CD14-positive monocyte (primary cell): ENCODE measurements around the gene TRPM8. TPM values are rescaled to one million over a fixed set of nuclear protein-coding genes. Genes with fewer than 3 reads are reported as not detected.

ENCODE experiments used
- DNase-seq, 3 donors: peaks; one replicate each; pipeline ENCODE4 v3.0.0-alpha.2; 2011 to 2022
- H2AFZ ChIP-seq: 2 replicates; pipeline ENCODE4 v1.6.0; 2012; ENCODE audit warnings: mild to moderate bottlenecking, low read depth, low read length, inconsistent platforms; ENCODE audit not compliant: insufficient read depth, poor library complexity, severe bottlenecking
- H3K27ac ChIP-seq, 2 donors: 1 replicate in 1 of 2; 2 replicates in 1 of 2; pipeline ENCODE4 v1.5.1; 2012 to 2013; ENCODE audit warnings: low read length in 2 of 2, control low read depth in 1 of 2, inconsistent platforms in 1 of 2, low read depth in 1 of 2, mild to moderate bottlenecking in 1 of 2
- H3K27me3 ChIP-seq, 2 donors: one replicate each; pipeline versions ENCODE4 v1.6.0 to v1.6.1; 2011 to 2013; ENCODE audit warnings: low read length in 2 of 2; ENCODE audit not compliant: control insufficient read depth in 2 of 2, insufficient read depth in 2 of 2
- H3K36me3 ChIP-seq, 2 donors: replicated peaks in 1 of 2; 1 replicate in 1 of 2; 2 replicates in 1 of 2; pipeline versions ENCODE4 v1.5.1 to v1.6.1; 2012 to 2013; ENCODE audit warnings: low read length in 2 of 2, control low read depth in 1 of 2, inconsistent platforms in 1 of 2, mild to moderate bottlenecking in 1 of 2; ENCODE audit not compliant: insufficient read depth in 2 of 2, control insufficient read depth in 1 of 2
- H3K4me1 ChIP-seq, 2 donors: 1 replicate in 1 of 2; 2 replicates in 1 of 2; pipeline versions ENCODE4 v1.5.1 to v1.6.1; 2012 to 2013; ENCODE audit warnings: low read length in 2 of 2, control low read depth in 1 of 2, inconsistent platforms in 1 of 2, mild to moderate bottlenecking in 1 of 2, moderate library complexity in 1 of 2; ENCODE audit not compliant: insufficient read depth in 2 of 2, control insufficient read depth in 1 of 2
- H3K4me2 ChIP-seq: replicated peaks from 2 replicates; pipeline ENCODE3; 2012; ENCODE audit warnings: low read length, moderate library complexity, mild to moderate bottlenecking; ENCODE audit not compliant: poor library complexity, severe bottlenecking; ENCODE audit errors: extremely low read depth
- H3K4me3 ChIP-seq, 3 experiments: fragments of 200-600 bp in 1 of 3; sonication (generic) in 1 of 3; replicated peaks in 1 of 3; 1 replicate in 2 of 3; 2 replicates in 1 of 3; pipeline ENCODE4 v1.5.1; 2011 to 2013; ENCODE audit warnings: low read length in 3 of 3, mild to moderate bottlenecking in 3 of 3, control low read depth in 2 of 3, low read depth in 2 of 3, inconsistent platforms in 1 of 3, moderate library complexity in 1 of 3
- H3K79me2 ChIP-seq: 2 replicates; pipeline ENCODE4 v1.6.0; 2012; ENCODE audit warnings: mild to moderate bottlenecking, control low read depth, inconsistent platforms, low read length, moderate library complexity; ENCODE audit not compliant: insufficient read depth
- H3K9ac ChIP-seq: 2 replicates; pipeline ENCODE4 v1.6.0; 2017; ENCODE audit warnings: low read length, mild to moderate bottlenecking; ENCODE audit not compliant: insufficient read depth, poor library complexity, severe bottlenecking
- H3K9me3 ChIP-seq, 2 donors: replicated peaks in 1 of 2; 1 replicate in 1 of 2; 2 replicates in 1 of 2; pipeline versions ENCODE4 v1.5.1 to v1.6.1; 2012 to 2013; ENCODE audit warnings: low read length in 2 of 2, control low read depth in 1 of 2; ENCODE audit not compliant: control insufficient read depth in 1 of 2, insufficient read depth in 1 of 2
- H4K20me1 ChIP-seq: 2 replicates; pipeline ENCODE4 v1.6.0; 2012; ENCODE audit warnings: mild to moderate bottlenecking, low read length, control low read depth, moderate library complexity; ENCODE audit not compliant: insufficient read depth
- H3K27ac Mint-ChIP-seq, 7 donors: one replicate each; pipeline ENCODE4 v1.8.0; 2020; ENCODE audit warnings: mild to moderate bottlenecking in 7 of 7, mixed read lengths in 7 of 7, moderate library complexity in 6 of 7, inconsistent platforms in 2 of 7
- H3K27me3 Mint-ChIP-seq, 3 donors: one replicate each; pipeline ENCODE4 v1.8.0; 2021 to 2022; ENCODE audit warnings: low read depth in 3 of 3, mild to moderate bottlenecking in 3 of 3, mixed read lengths in 3 of 3, moderate library complexity in 3 of 3, inconsistent platforms in 1 of 3
- H3K36me3 Mint-ChIP-seq, 2 donors: one replicate each; pipeline ENCODE4 v1.8.0; 2020; ENCODE audit warnings: mixed read lengths in 2 of 2, inconsistent platforms in 1 of 2, mild to moderate bottlenecking in 1 of 2
- H3K4me1 Mint-ChIP-seq: one replicate; pipeline ENCODE4 v1.8.0; 2020; ENCODE audit warnings: mild to moderate bottlenecking, mixed read lengths
- H3K4me3 Mint-ChIP-seq, 2 donors: one replicate each; pipeline ENCODE4 v1.8.0; 2020; ENCODE audit warnings: mild to moderate bottlenecking in 2 of 2, mixed read lengths in 2 of 2, moderate library complexity in 1 of 2
- H3K9me3 Mint-ChIP-seq, 7 donors: one replicate each; pipeline ENCODE4 v1.8.0; 2020 to 2022; ENCODE audit warnings: mixed read lengths in 7 of 7, mild to moderate bottlenecking in 6 of 7, moderate library complexity in 6 of 7, inconsistent platforms in 2 of 7
- CTCF ChIP-seq: fragments of 200-600 bp; IDR thresholded peaks from one replicate; pipeline ENCODE4 v1.8.0; 2022; ENCODE audit warnings: antibody characterized with exemption, mild to moderate bottlenecking
- WGBS: methylation state at CpG from one replicate; pipeline ENCODE4 v1.1.5; 2013; ENCODE audit warnings: missing lambda C conversion rate; ENCODE audit not compliant: insufficient coverage; 5-methylcytosine and 5-hydroxymethylcytosine counted together
- intact Hi-C, 2 donors: fragments of 100-400 bp; cut with micrococcal nuclease; formaldehyde crosslinking; loops; one replicate each; pipeline versions ENCODE4 v1.15.0 to v1.15.1; 2023
- polyA plus RNA-seq, 3 donors: library from polyadenylated mRNA; depleted of rRNA in 1 of 3; unstranded in 2 of 3; stranded (reverse) in 1 of 3; fragments of 300-500 nt in 2 of 3; fragments of >200 nt in 1 of 3; fragmentation: Illumina TruSeq in 2 of 3; gene quantifications; 1 replicate in 2 of 3; 2 replicates in 1 of 3; pipeline ENCODE4 v1.2.3, GENCODE V29; 2012 to 2021

Gene TRPM8
- polyA plus RNA-seq, 3 donors, result not detected

- Histone ChIP-seq H3K36me3 (no peaks in the 10 kb centered on the region), H3K9ac (no peak overlapping the region), H3K4me1 (no peaks in the 10 kb centered on the region), H3K4me3 (no peak overlapping the region), H3K27ac (no peak overlapping the region), H3K79me2 (no peaks in the 10 kb centered on the region), H2AFZ (no peak overlapping the region), H3K4me2 (no peak overlapping the region), H4K20me1 (no peaks in the 10 kb centered on the region), H3K9me3 (peaks cover 4 to 12% of the 10 kb centered on the region in 2 donors), H3K27me3 (no peaks in the 10 kb centered on the region)
- 100% methylated on average over 1 of the region's 2 CpGs for WGBS
- peaks cover 7 to 25% (median 14%) of the 10 kb centered on the region in 7 donors for H3K9me3 Mint-ChIP-seq
- no peak for DNase-seq
- peaks cover 0 to 9% (median 0%) of the 10 kb centered on the region in 3 donors for H3K27me3 Mint-ChIP-seq
- no peaks in the 10 kb centered on the region for H3K4me1 Mint-ChIP-seq
- H3K36me3 Mint-ChIP-seq, result no peaks in the 10 kb centered on the region
- H3K4me3 Mint-ChIP-seq, result no peak overlapping the region
- TF ChIP-seq CTCF, result no peak
- intact Hi-C loops, result no loop called here
- no peak overlapping the region for H3K27ac Mint-ChIP-seq
These were observed 121.1 kb downstream of the TRPM8 start for GRCh38 chr2:234038076-234038802.

GRCh38 chr2:234044157-234044556 lies 127.0 kb downstream of the TRPM8 start:
- H3K9me3 Mint-ChIP-seq, result peaks cover 0 to 2% (median 0%) of the 10 kb centered on the region in 7 donors
- Histone ChIP-seq H3K4me3 (no peak overlapping the region), H3K9ac (no peak overlapping the region), H3K9me3 (no peaks in the 10 kb centered on the region), H2AFZ (no peak overlapping the region), H3K4me2 (no peak overlapping the region), H3K27me3 (no peaks in the 10 kb centered on the region), H3K36me3 (no peaks in the 10 kb centered on the region), H3K79me2 (no peaks in the 10 kb centered on the region), H3K4me1 (no peaks in the 10 kb centered on the region), H4K20me1 (no peaks in the 10 kb centered on the region), H3K27ac (no peak overlapping the region)
- intact Hi-C loops, result no loop called here
- no peak overlapping the region for H3K27ac Mint-ChIP-seq
- H3K27me3 Mint-ChIP-seq, result peaks cover 0 to 12% (median 2%) of the 10 kb centered on the region in 3 donors
- H3K4me3 Mint-ChIP-seq, result no peak overlapping the region
- WGBS, result no CpG with 5 or more reads among the region's 1 CpG
- no peaks in the 10 kb centered on the region for H3K36me3 Mint-ChIP-seq
- H3K4me1 Mint-ChIP-seq, result no peaks in the 10 kb centered on the region
- no peak for DNase-seq
- no peak for TF ChIP-seq CTCF
